Measurements from ENCODE around the gene ACSM2B.

DNA sequence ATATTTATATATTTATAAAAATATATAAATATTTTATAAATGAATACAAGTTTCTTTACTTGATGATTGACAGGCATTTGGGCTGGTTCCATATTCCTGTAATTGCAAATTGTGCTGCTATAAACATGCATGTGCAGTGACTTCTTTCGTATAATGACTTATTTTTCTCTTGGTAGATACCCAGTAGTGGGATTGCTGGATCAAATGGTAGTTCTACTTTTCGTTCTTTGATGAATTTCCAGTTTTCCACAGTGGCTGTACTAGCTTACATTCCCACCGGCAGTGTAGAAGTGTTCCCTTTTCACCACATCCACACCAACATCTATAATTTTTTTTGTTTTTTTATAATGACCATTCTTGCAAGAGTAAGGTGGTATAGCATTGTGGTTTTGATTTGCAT, 7.8 kb downstream of the ACSM2B start:
- TF ChIP-seq, protein P1, sequence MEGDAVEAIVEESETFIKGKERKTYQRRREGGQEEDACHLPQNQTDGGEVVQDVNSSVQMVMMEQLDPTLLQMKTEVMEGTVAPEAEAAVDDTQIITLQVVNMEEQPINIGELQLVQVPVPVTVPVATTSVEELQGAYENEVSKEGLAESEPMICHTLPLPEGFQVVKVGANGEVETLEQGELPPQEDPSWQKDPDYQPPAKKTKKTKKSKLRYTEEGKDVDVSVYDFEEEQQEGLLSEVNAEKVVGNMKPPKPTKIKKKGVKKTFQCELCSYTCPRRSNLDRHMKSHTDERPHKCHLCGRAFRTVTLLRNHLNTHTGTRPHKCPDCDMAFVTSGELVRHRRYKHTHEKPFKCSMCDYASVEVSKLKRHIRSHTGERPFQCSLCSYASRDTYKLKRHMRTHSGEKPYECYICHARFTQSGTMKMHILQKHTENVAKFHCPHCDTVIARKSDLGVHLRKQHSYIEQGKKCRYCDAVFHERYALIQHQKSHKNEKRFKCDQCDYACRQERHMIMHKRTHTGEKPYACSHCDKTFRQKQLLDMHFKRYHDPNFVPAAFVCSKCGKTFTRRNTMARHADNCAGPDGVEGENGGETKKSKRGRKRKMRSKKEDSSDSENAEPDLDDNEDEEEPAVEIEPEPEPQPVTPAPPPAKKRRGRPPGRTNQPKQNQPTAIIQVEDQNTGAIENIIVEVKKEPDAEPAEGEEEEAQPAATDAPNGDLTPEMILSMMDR (IDR thresholded peaks at IDR 0.05; ENCODE audit: insufficient read depth, low read length), result no peak
- TF ChIP-seq GABPA (IDR thresholded peaks at IDR 0.05; ENCODE audit: low read depth), result no peak
- TF ChIP-seq, protein P2, sequence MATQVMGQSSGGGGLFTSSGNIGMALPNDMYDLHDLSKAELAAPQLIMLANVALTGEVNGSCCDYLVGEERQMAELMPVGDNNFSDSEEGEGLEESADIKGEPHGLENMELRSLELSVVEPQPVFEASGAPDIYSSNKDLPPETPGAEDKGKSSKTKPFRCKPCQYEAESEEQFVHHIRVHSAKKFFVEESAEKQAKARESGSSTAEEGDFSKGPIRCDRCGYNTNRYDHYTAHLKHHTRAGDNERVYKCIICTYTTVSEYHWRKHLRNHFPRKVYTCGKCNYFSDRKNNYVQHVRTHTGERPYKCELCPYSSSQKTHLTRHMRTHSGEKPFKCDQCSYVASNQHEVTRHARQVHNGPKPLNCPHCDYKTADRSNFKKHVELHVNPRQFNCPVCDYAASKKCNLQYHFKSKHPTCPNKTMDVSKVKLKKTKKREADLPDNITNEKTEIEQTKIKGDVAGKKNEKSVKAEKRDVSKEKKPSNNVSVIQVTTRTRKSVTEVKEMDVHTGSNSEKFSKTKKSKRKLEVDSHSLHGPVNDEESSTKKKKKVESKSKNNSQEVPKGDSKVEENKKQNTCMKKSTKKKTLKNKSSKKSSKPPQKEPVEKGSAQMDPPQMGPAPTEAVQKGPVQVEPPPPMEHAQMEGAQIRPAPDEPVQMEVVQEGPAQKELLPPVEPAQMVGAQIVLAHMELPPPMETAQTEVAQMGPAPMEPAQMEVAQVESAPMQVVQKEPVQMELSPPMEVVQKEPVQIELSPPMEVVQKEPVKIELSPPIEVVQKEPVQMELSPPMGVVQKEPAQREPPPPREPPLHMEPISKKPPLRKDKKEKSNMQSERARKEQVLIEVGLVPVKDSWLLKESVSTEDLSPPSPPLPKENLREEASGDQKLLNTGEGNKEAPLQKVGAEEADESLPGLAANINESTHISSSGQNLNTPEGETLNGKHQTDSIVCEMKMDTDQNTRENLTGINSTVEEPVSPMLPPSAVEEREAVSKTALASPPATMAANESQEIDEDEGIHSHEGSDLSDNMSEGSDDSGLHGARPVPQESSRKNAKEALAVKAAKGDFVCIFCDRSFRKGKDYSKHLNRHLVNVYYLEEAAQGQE (IDR thresholded peaks at IDR 0.05; ENCODE audit: insufficient replicate concordance, low read depth), result no peak

All from HL-60 (cell line).